HEK293T (cell line): ENCODE data around the gene CAB39L.

ENCODE experiments used
- ELF4 ChIP-seq: fragments of 450-650 bp; IDR thresholded peaks from 2 replicates; pipeline ENCODE4 v1.6.1; 2017; ENCODE audit warnings: antibody characterized with exemption
- FOXK2 ChIP-seq: fragments of 450-650 bp; IDR thresholded peaks from 2 replicates; pipeline ENCODE4 v1.6.1; 2016; ENCODE audit warnings: mild to moderate bottlenecking
- SP1 ChIP-seq: fragments of 450-650 bp; IDR thresholded peaks from 2 replicates; pipeline ENCODE4 v1.6.1; 2017
- TARDBP ChIP-seq: fragments of 450-650 bp; IDR thresholded peaks from 2 replicates; pipeline ENCODE4 v1.6.1; 2016
- ZNF384 ChIP-seq: fragments of 450-650 bp; IDR thresholded peaks from 2 replicates; pipeline ENCODE4 v1.6.1; 2016

DNA sequence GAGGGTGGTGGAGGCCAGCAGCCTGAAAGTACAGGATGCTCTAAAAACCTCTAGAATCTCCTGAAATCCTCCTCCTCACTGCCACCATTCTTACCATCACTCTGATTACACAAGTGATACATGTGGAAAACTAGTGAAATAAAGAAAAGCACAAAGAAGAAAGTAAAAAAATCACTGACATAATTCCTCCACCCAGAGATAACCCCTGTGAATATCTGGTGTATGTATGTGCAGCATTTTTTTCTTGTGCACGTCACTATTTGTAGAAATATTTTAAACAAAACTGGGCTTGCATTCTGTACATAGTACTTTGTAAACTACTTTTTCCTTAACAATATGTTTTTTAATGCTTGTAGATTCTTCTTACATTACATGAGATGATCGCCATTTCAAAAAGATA, 122.9 kb downstream of the CAB39L start:
- TF ChIP-seq SP1 (no peak), FOXK2 (no peak), ELF4 (no peak), ZNF384 (no peak), TARDBP (no peak)
